ACC112 (cell line): ENCODE results near the gene ZCCHC2.

Experiments used
- H2AFZ ChIP-seq: fragments of 200-600 bp; sonication (generic); one replicate; pipeline ENCODE4 v1.6.0; 2017; ENCODE audit warnings: antibody characterized with exemption, low read length; ENCODE audit not compliant: unreplicated experiment
- H3K27ac ChIP-seq: fragments of 200-600 bp; sonication (generic); 2 replicates; pipeline ENCODE4 v1.5.1; 2014; ENCODE audit warnings: low read depth, mild to moderate bottlenecking, antibody characterized with exemption, low read length, moderate library complexity
- H3K27me3 ChIP-seq: fragments of 200-600 bp; sonication (generic); 2 replicates; pipeline ENCODE4 v1.6.1; 2014; ENCODE audit warnings: mild to moderate bottlenecking, antibody characterized with exemption, low read length, moderate library complexity, mixed read lengths; ENCODE audit not compliant: insufficient read depth
- H3K36me3 ChIP-seq: fragments of 200-600 bp; sonication (generic); 2 replicates; pipeline ENCODE4 v1.6.1; 2016; ENCODE audit warnings: mild to moderate bottlenecking, antibody characterized with exemption, low read length, moderate library complexity, mixed read lengths; ENCODE audit not compliant: insufficient read depth
- H3K4me1 ChIP-seq: fragments of 200-600 bp; sonication (generic); one replicate; pipeline ENCODE4 v1.6.1; 2016; ENCODE audit warnings: low read length, mixed read lengths; ENCODE audit not compliant: insufficient read depth, unreplicated experiment, control insufficient read depth
- H3K4me3 ChIP-seq: fragments of 200-600 bp; sonication (generic); 2 replicates; pipeline ENCODE4 v1.5.1; 2014; ENCODE audit warnings: mild to moderate bottlenecking, low read depth, low read length
- H3K79me2 ChIP-seq: fragments of 200-600 bp; sonication (generic); one replicate; pipeline ENCODE4 v1.6.0; 2016; ENCODE audit warnings: low read length; ENCODE audit not compliant: control insufficient read depth, unreplicated experiment, insufficient read depth

ZCCHC2 gene

DNA sequence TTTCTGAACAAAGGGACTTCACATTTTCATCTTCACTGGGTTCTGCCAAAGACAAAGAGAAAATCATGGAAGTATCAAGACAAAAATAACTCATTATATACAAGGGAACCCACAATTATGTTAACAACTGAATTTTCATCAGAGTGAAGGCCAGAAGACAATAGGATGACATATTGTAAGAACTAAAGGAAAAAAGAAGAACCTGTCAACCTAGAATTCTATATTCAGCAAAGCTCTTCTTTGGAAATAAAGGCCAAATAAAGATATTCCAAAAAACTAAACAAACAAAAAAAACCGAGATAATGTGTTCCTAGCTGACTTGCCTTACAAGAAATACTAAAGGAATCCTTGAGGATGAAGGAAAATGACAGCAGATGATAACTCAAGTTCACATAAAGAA, 10.3 kb upstream of the ZCCHC2 start:
- no peak overlapping the region for H3K4me3 ChIP-seq
- no peak overlapping the region for H2AFZ ChIP-seq
- no peak overlapping the region for H3K27ac ChIP-seq
- no peaks in the 10 kb centered on the region for H3K4me1 ChIP-seq
- H3K79me2 ChIP-seq = no peaks in the 10 kb centered on the region
- H3K27me3 ChIP-seq = no peaks in the 10 kb centered on the region
- peaks cover 3% of the 10 kb centered on the region; the same call in 1 of the 2 replicates for H3K36me3 ChIP-seq

DNA sequence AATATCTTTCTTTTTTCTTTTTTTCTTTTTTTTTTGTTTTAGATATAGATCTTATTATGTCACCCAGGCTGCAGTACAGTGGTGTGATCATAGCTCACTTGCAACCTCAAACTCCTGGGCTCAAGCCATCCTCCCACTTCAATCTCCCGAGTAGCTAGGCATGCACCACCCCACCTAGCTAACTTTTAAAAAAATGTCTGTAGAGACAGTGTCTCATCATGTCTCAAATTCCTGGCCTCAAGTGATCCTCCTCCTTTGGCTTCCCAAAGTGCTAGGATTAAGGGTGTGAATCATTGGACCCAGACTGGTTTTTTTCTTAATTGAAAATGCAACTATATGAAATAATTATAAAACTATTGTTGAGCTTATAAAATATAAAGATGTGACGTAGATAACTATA, 9.8 kb upstream of the ZCCHC2 start:
- peaks cover 3% of the 10 kb centered on the region; the same call in 1 of the 2 replicates for H3K36me3 ChIP-seq
- H3K27ac ChIP-seq = no peak overlapping the region
- H3K4me3 ChIP-seq = no peak overlapping the region
- H2AFZ ChIP-seq = no peak overlapping the region
- no peaks in the 10 kb centered on the region for H3K4me1 ChIP-seq
- H3K79me2 ChIP-seq = no peaks in the 10 kb centered on the region
- no peaks in the 10 kb centered on the region for H3K27me3 ChIP-seq

DNA sequence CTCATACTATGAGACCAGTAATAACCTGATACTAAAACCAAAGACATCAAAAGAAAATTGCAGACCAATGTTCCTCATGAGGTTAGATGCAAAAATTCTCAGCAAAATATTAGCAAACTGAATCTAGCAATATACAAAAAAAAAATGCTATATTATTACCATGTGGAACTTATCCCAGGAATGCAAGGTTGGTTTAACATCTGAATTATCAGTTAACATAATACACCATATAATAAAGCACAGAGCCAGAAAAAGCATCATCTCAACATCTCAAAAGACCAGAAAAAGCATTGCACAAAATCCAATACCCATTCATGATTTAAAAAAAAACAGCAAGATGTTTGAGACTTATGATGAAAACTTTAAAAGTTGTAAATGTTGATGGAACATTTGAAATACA, 8.3 kb upstream of the ZCCHC2 start:
- H3K4me3 ChIP-seq = no peak overlapping the region
- H2AFZ ChIP-seq = no peak overlapping the region
- no peaks in the 10 kb centered on the region for H3K27me3 ChIP-seq
- peaks cover 5% of the 10 kb centered on the region for H3K4me1 ChIP-seq
- H3K27ac ChIP-seq = no peak overlapping the region
- H3K36me3 ChIP-seq = peaks cover 3% of the 10 kb centered on the region; the same call in 1 of the 2 replicates
- H3K79me2 ChIP-seq = no peaks in the 10 kb centered on the region

DNA sequence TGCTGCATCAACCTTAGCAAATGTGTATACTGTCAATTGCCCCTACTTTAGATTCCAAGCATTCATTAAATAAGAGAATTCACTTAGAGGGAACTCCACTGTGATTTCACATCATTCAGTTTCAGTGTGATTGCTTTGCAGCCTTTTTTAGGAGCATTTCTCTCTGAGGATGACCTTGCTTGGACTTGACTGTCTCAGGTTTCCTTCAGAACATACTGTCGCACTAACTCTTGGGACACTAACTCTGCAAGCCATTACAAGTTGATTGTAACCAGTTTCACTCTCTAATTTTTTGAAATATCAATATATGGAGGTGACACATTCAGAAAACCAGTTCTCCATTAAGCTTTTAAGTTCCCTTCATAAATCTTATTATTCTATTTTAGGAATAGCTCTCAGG, 6.6 kb upstream of the ZCCHC2 start:
- Histone ChIP-seq H3K4me1 (peaks cover 12% of the 10 kb centered on the region), H3K36me3 (peaks cover 3% of the 10 kb centered on the region; the same call in 1 of the 2 replicates), H2AFZ (no peak overlapping the region), H3K4me3 (no peak overlapping the region), H3K79me2 (peaks cover 7% of the 10 kb centered on the region), H3K27ac (no peak overlapping the region), H3K27me3 (no peaks in the 10 kb centered on the region)

DNA sequence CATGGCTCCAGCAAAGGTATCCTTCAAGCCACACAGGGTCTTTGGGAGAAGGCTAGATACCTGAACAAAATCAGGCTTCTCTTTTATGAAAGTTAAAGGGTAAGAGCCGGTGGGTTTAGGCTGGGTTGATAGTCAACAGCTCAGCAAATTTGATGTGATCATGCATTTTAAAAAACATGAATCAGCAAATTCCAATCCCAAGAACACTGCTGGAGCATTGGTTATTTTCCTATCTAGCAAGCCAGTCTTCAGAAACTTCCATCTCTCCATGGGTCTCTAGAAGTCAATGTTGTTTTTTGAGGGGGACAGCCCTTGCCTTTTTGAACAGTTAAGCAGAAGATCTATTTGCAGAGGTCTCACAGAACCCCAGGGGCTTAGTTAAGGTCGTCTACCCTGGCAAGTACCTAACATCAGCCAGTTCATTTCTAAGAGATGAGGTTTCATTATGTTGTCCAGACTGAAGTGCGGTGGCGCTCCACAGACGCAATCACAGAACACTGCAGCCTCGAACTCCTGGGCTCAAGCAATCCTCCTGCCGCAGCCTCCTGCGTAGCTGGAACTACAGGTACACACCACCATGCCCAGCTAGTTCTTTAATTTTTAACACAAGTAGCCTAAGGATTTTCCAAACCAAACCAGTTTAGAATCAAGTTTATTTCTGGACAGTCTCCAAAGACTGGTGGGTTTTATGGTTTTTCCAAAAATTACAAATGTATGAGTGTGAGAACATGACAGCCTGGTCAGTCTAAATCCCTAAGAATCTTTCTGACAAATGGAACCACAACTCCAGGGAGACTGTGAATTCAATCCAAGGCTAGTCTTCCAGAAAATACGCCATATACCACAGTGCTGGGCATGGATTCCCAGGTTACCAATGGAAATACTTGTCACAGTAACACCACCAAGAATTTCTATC, 4.1 kb upstream of the ZCCHC2 start:
- peaks cover 16% of the 10 kb centered on the region for H3K4me1 ChIP-seq
- H3K27me3 ChIP-seq = no peaks in the 10 kb centered on the region
- H2AFZ ChIP-seq = no peak overlapping the region
- peaks cover 3% of the 10 kb centered on the region; the same call in 1 of the 2 replicates for H3K36me3 ChIP-seq
- peaks cover 20% of the 10 kb centered on the region for H3K79me2 ChIP-seq
- H3K27ac ChIP-seq = no peak overlapping the region
- no peak overlapping the region for H3K4me3 ChIP-seq

DNA sequence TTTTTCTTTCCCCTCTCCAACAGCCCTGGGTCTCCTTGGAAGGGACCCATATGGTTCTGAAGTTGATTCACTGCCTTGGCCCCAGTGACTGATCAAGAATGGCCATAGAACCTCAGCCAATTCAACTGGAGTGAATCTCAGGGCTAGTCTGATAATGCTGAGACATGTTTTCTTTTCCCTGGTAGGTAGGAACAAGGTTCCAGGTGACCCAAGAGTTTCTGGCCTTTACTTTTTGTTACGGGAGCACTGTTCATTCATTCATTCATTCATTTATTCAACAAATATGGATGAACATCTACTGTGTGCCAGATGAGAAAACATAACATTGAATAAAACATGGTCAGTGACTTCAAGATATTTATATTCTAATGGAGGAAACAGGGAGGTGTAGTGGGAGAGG, 3.1 kb upstream of the ZCCHC2 start:
- Histone ChIP-seq H2AFZ (no peak overlapping the region), H3K4me1 (peaks cover 16% of the 10 kb centered on the region), H3K79me2 (peaks cover 30% of the 10 kb centered on the region), H3K27ac (no peak overlapping the region), H3K36me3 (peaks cover 2% of the 10 kb centered on the region; the same call in 1 of the 2 replicates), H3K4me3 (no peak overlapping the region), H3K27me3 (no peaks in the 10 kb centered on the region)

DNA sequence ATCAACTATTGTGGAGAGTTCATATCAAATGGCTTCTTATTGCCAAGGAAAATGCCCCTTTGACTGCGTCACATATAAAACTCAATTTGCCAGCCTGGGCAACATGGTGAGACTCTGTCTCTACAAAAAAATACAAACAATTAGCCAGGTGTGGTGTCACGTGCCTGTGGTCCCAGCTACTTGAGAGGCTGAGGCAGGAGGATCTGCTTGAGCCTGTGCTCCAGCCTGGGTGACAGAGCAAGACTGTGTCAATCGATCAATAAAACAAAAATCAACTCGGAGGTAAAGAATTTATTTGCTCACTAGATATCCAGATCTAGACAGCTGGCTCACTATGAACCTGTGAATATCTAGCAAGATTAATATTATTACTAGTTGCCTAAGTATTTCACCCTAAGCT, 1.7 kb upstream of the ZCCHC2 start:
- Histone ChIP-seq H3K36me3 (no peaks in the 10 kb centered on the region), H3K27ac (no peak overlapping the region), H2AFZ (no peak overlapping the region), H3K79me2 (peaks cover 44% of the 10 kb centered on the region), H3K4me1 (peaks cover 24% of the 10 kb centered on the region), H3K27me3 (no peaks in the 10 kb centered on the region), H3K4me3 (peak overlapping the region; percentile 97)

DNA sequence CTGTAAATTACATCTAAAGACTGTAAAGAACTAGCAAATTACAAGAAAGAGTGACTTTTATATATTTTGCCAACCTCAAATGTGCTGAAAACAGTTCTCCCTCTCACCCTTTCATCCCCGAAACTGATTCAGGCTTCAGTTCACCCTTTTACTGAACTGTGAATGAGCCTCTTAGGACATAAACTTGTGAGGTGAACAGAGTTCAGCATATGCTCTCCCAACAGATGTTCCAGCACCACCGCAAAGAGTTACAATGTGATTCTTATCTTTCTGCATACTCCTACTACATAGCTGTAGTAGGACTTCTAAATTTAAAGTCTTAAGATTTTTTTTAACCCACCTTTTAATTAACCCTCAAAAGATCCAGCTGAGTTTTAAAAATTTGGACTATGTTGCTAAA, 1.2 kb upstream of the ZCCHC2 start:
- H3K4me1 ChIP-seq = peaks cover 24% of the 10 kb centered on the region
- H3K27me3 ChIP-seq = no peaks in the 10 kb centered on the region
- H3K79me2 ChIP-seq = peaks cover 49% of the 10 kb centered on the region
- no peaks in the 10 kb centered on the region for H3K36me3 ChIP-seq
- H3K27ac ChIP-seq = no peak overlapping the region
- H3K4me3 ChIP-seq = peak overlapping the region; percentile 97
- H2AFZ ChIP-seq = no peak overlapping the region

DNA sequence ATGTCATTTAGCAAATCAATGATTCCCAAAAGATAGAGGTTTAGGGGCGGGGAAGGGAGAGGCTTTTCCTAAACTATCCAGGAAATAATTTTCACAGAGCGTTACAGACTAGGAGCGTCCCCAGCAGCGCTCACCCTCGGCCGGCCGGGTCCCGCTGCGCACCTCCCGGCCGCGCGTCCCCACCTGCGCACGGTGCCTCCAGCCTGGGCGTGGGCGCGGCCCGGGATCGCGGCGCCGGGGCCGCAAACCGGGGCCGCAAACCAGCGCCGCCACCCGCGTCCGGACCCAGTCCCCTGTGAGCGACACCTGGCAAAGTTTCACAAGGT, 684 bp upstream of the ZCCHC2 start:
- Histone ChIP-seq H3K79me2 (peaks cover 52% of the 10 kb centered on the region), H3K36me3 (no peaks in the 10 kb centered on the region), H3K27me3 (no peaks in the 10 kb centered on the region), H3K4me3 (peak overlapping the region; percentile 97), H2AFZ (peak overlapping the region; percentile 92), H3K27ac (peak overlapping the region; percentile 83; the same call in 1 of the 2 replicates), H3K4me1 (peaks cover 26% of the 10 kb centered on the region)

DNA sequence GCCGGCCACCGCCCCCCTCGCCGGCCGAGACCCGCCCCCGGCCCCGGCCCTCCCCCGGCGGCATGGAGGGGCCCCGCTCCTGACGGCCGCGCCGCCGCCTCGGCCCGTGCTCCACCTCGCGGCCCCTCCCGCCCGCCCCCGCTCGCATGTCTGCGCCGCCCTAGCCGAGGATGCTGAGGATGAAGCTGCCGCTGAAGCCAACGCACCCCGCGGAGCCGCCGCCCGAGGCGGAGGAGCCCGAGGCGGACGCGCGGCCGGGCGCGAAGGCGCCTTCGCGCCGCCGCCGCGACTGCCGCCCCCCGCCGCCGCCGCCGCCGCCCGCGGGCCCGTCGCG, 397 bp downstream of the ZCCHC2 start:
- Histone ChIP-seq H3K79me2 (peaks cover 63% of the 10 kb centered on the region), H3K27ac (peak overlapping the region; percentile 83; the same call in 1 of the 2 replicates), H2AFZ (no peak overlapping the region), H3K27me3 (no peaks in the 10 kb centered on the region), H3K36me3 (no peaks in the 10 kb centered on the region), H3K4me3 (peak overlapping the region; percentile 97), H3K4me1 (peaks cover 34% of the 10 kb centered on the region)
